OCI-LY7 (cell line): ENCODE results near the gene CPA1. TPM values are rescaled to one million over a fixed set of nuclear protein-coding genes. Genes with fewer than 3 reads are reported as not detected.
"Not testable (repeated sequence)": the region's sequence is repeated elsewhere in the genome, so short reads cannot be mapped to it uniquely, and the experiment has no call there.

Experiments used
- BruUV-seq: library from RNA; stranded (reverse); fragments of 400-500 nt; replicated peaks from 2 replicates; lab custom pipeline; 2021; lab: Mats Ljungman, UMichigan
- CTCF ChIA-PET: fragments of 300-600 bp; sonication (Branson Sonifier 250); formaldehyde crosslinking; loops from one replicate; lab custom pipeline; 2022; ENCODE audit warnings: antibody characterized with exemption; ENCODE audit not compliant: unreplicated experiment; lab: Charles Lee
- POLR2A ChIA-PET: fragments of 300-600 bp; sonication (Branson Sonifier 250); formaldehyde crosslinking; loops from one replicate; lab custom pipeline; 2022; ENCODE audit warnings: antibody characterized with exemption; lab: Charles Lee
- DNase-seq: peaks from one replicate; pipeline ENCODE4 v3.0.0-alpha.2; 2015; ENCODE audit warnings: low spot score
- H2AFZ ChIP-seq: fragments of 200-600 bp; sonication (generic), shearing (Covaris generic); 2 replicates; pipeline ENCODE4 v1.6.1; 2014; ENCODE audit warnings: mild to moderate bottlenecking, antibody characterized with exemption, low read length, moderate library complexity
- H3K27ac ChIP-seq: fragments of 200-600 bp; sonication (generic); 2 replicates; pipeline ENCODE4 v1.5.1; 2014; ENCODE audit warnings: mixed run types, low read depth, mild to moderate bottlenecking, moderate library complexity, low read length, inconsistent platforms; ENCODE audit not compliant: poor library complexity, severe bottlenecking
- H3K36me3 ChIP-seq: fragments of 200-600 bp; sonication (generic); 2 replicates; pipeline ENCODE4 v1.6.1; 2014; ENCODE audit warnings: mild to moderate bottlenecking, antibody characterized with exemption, low read length, moderate library complexity, mixed read lengths; ENCODE audit not compliant: insufficient read depth
- H3K4me1 ChIP-seq: fragments of 200-600 bp; sonication (generic); 2 replicates; pipeline ENCODE4 v1.5.1; 2014; ENCODE audit warnings: mild to moderate bottlenecking, low read length; ENCODE audit not compliant: insufficient read depth, poor library complexity, severe bottlenecking
- H3K4me2 ChIP-seq: fragments of 200-600 bp; sonication (generic); 2 replicates; pipeline ENCODE4 v1.6.1; 2014; ENCODE audit warnings: mild to moderate bottlenecking, low read length
- H3K4me3 ChIP-seq: fragments of 200-600 bp; sonication (generic); 2 replicates; pipeline ENCODE4 v1.5.1; 2014; ENCODE audit warnings: mild to moderate bottlenecking, low read depth, low read length; ENCODE audit not compliant: poor library complexity, severe bottlenecking
- H3K79me2 ChIP-seq: fragments of 200-600 bp; sonication (generic); 2 replicates; pipeline ENCODE4 v1.6.1; 2016; ENCODE audit warnings: low read depth, mild to moderate bottlenecking, low read length, moderate library complexity, mixed read lengths; ENCODE audit not compliant: insufficient read depth
- H3K9me2 ChIP-seq: fragments of 200-600 bp; sonication (generic); 2 replicates; pipeline ENCODE4 v1.6.1; 2016; ENCODE audit warnings: mild to moderate bottlenecking, low read length, mixed read lengths; ENCODE audit not compliant: insufficient read depth
- H3K9me3 ChIP-seq: fragments of 200-600 bp; sonication (generic); 2 replicates; pipeline ENCODE4 v1.6.1; 2014; ENCODE audit warnings: mild to moderate bottlenecking, mixed run types, low read length, mixed read lengths
- H4K20me1 ChIP-seq: fragments of 200-600 bp; sonication (generic); 2 replicates; pipeline ENCODE4 v1.6.1; 2014; ENCODE audit warnings: mild to moderate bottlenecking, antibody characterized with exemption, low read length, moderate library complexity, mixed read lengths; ENCODE audit not compliant: insufficient read depth
- EZH2phosphoT487 ChIP-seq: fragments of 200-600 bp; sonication (generic); IDR thresholded peaks from 2 replicates; pipeline ENCODE4 v1.6.1; 2018; ENCODE audit warnings: low read depth, borderline replicate concordance, mild to moderate bottlenecking, mixed run types, antibody characterized with exemption, low read length, moderate library complexity, mixed read lengths
- intact Hi-C: fragments of 100-400 bp; cut with micrococcal nuclease; formaldehyde crosslinking; loops from one replicate; pipeline ENCODE4 v1.10.0; 2022; ENCODE audit not compliant: unreplicated experiment
- total RNA-seq, 2 experiments: library from RNA; depleted of rRNA in 1 of 2; stranded (reverse); fragments of >200 nt in 1 of 2; shearing (Covaris generic) in 1 of 2; gene quantifications; 2 replicates each; pipeline ENCODE4 v1.2.3, GENCODE V29; 2014 to 2022
- TF ChIP-seq, protein P1 (sequence below): fragments of 200-600 bp; sonication (generic); conservative IDR thresholded peaks from 2 replicates; pipeline ENCODE4 v1.5.1; 2014; ENCODE audit warnings: mild to moderate bottlenecking, antibody characterized with exemption, low read length, moderate library complexity, mixed read lengths

Gene CPA1
- total RNA-seq, 2 experiments from 2014 or later: not detected

DNA sequence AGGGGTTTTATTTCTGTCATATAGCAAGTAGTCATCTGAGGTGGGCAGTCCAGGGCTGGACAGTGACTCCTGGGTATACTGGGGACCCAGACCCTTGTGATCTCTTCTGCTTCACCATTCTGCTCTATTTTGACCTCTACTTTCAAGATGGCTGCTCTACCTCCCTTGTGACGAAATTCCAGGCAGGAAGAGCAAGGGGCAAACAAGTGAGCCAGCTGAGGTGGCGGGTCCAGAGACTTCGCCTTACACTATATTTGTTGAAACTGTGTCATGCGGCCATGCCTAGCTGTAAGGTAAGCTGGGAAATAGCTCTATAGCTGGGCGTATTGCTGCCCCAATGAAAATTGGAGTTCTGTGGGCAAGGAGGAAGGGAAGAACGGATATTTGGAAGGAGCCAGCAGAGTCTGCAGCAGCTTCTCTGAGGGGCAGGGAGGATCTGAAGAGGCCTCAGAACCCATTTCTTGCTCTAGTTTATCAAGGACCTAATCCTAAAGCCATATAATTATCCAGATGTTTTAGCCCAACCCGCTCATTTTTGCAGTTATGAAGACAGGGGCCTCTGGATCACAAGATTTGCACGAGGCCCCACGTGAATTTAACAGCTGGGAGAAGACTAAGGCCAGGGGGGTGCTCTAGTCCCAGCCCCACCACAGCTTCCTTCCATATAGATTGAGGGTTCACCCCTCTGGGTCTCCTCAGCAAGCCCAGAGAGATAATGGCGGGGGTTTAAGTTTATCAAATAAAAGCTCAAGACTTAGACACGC lies 7.7 kb upstream of the CPA1 start:
- no peak for DNase-seq
- intact Hi-C loops: no loop called here
- BruUV-seq: no TSS peak
- Histone ChIP-seq H3K79me2 (no peaks in the 10 kb centered on the region), H3K4me2 (no peak overlapping the region), H3K36me3 (no peaks in the 10 kb centered on the region), H2AFZ (no peak overlapping the region), H3K4me3 (no peak overlapping the region), H3K9me2 (no peaks in the 10 kb centered on the region), H3K27ac (no peak overlapping the region), H3K4me1 (no peaks in the 10 kb centered on the region), H4K20me1 (no peaks in the 10 kb centered on the region), H3K9me3 (peaks cover 4% of the 10 kb centered on the region; the same call in 1 of the 2 replicates)
- ChIA-PET POLR2A (interaction anchor here (0.6 kb wide), 1 partner anchor 134 kb away, joined by 4 read pairs; no protein-coding TSS in a partner anchor), CTCF (no interaction called here)
- TF ChIP-seq, protein P1, sequence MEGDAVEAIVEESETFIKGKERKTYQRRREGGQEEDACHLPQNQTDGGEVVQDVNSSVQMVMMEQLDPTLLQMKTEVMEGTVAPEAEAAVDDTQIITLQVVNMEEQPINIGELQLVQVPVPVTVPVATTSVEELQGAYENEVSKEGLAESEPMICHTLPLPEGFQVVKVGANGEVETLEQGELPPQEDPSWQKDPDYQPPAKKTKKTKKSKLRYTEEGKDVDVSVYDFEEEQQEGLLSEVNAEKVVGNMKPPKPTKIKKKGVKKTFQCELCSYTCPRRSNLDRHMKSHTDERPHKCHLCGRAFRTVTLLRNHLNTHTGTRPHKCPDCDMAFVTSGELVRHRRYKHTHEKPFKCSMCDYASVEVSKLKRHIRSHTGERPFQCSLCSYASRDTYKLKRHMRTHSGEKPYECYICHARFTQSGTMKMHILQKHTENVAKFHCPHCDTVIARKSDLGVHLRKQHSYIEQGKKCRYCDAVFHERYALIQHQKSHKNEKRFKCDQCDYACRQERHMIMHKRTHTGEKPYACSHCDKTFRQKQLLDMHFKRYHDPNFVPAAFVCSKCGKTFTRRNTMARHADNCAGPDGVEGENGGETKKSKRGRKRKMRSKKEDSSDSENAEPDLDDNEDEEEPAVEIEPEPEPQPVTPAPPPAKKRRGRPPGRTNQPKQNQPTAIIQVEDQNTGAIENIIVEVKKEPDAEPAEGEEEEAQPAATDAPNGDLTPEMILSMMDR: no peak
- TF ChIP-seq EZH2phosphoT487: no peak

DNA sequence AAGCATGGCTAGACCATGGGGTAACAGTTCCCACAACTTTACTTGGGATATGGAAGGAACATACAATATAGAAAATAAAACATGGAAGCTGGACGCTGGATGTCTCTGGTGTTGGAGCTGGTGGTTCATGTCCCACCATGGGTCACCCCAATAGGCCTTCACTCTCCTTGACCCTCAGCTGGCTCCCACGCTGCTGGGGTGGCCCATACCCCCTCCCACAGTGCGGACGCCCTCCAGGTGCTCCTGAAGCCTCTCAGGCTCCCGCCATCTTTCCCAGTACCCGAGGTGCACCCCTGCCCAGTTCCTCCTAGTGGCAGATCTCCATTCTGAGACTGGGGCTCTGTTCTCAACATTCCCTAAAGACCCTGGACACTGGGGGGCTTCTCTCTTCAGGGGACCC lies 5.8 kb upstream of the CPA1 start:
- H3K4me1 ChIP-seq: no peaks in the 10 kb centered on the region
- H3K4me3 ChIP-seq: no peak overlapping the region
- no peaks in the 10 kb centered on the region for H3K9me2 ChIP-seq
- POLR2A ChIA-PET: no interaction called here
- TF ChIP-seq, protein P1: no peak
- no peak for TF ChIP-seq EZH2phosphoT487
- no peaks in the 10 kb centered on the region for H4K20me1 ChIP-seq
- no TSS peak for BruUV-seq
- H2AFZ ChIP-seq: no peak overlapping the region
- no peak overlapping the region for H3K4me2 ChIP-seq
- intact Hi-C loops: no loop called here
- CTCF ChIA-PET: no interaction called here
- no peaks in the 10 kb centered on the region for H3K79me2 ChIP-seq
- no peak for DNase-seq
- H3K9me3 ChIP-seq: peaks cover 4% of the 10 kb centered on the region; the same call in 1 of the 2 replicates
- no peak overlapping the region for H3K27ac ChIP-seq
- H3K36me3 ChIP-seq: no peaks in the 10 kb centered on the region

DNA sequence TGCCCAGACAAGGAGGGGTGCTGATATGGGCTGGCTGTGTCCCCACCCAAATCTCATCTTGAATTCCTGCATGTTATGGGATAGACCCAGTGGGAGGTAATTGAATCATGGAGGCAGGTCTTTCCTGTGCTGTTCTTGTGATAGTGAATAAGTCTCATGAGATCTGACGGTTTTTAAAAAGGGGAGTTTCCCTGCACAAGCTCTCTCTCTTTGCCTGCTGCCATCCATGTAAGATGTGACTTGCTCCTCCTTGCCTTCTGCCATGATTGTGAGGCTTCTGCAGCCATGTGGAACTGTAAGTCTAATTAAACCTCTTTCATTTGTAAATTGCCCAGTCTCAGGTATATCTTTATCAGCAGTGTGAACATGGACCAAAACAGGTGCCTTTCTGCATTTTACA lies 3.8 kb upstream of the CPA1 start:
- H3K9me2 ChIP-seq, H3K36me3 ChIP-seq, H3K79me2 ChIP-seq, H3K4me1 ChIP-seq, H3K9me3 ChIP-seq, POLR2A ChIA-PET, CTCF ChIA-PET, intact Hi-C loops, H4K20me1 ChIP-seq, H2AFZ ChIP-seq, H3K4me2 ChIP-seq, H3K27ac ChIP-seq, DNase-seq, BruUV-seq, H3K4me3 ChIP-seq: not testable (repeated sequence)
